Esophagus muscularis mucosa (tissue), 4 donors: ENCODE results near the gene STRAP. TPM values are rescaled to one million over a fixed set of nuclear protein-coding genes. Genes with fewer than 3 reads are reported as not detected.

Experiments used
- DNase-seq: peaks from one replicate; pipeline ENCODE4 v3.0.0-alpha.2; 2017; ENCODE audit errors: extremely low spot score
- H3K27ac ChIP-seq, 4 donors: fragments of 200-600 bp; sonication (generic); replicated peaks in 1 of 4; 1 replicate in 3 of 4; 2 replicates in 1 of 4; pipeline ENCODE4 v1.5.1; 2016 to 2019; ENCODE audit warnings: mild to moderate bottlenecking in 1 of 4
- H3K27me3 ChIP-seq, 4 donors: fragments of 200-600 bp; sonication (generic); one replicate each; pipeline versions ENCODE4 v1.5.1 to v1.6.0; 2016 to 2019
- H3K36me3 ChIP-seq, 4 donors: fragments of 200-600 bp; sonication (generic); one replicate each; pipeline ENCODE4 v1.5.1; 2016 to 2019
- H3K4me1 ChIP-seq, 4 donors: fragments of 200-600 bp; sonication (generic); one replicate each; pipeline ENCODE4 v1.5.1; 2016 to 2019
- H3K4me3 ChIP-seq, 4 donors: fragments of 200-600 bp; sonication (generic); 1 replicate in 2 of 4; 2 replicates in 2 of 4; pipeline ENCODE4 v1.5.1; 2016 to 2019; ENCODE audit warnings: mild to moderate bottlenecking in 4 of 4, moderate library complexity in 1 of 4
- H3K9me3 ChIP-seq, 4 donors: fragments of 200-600 bp; sonication (generic); 1 replicate in 3 of 4; 2 replicates in 1 of 4; pipeline ENCODE4 v1.5.1; 2016 to 2019
- EP300 ChIP-seq: sonication (generic); formaldehyde crosslinking; IDR thresholded peaks from one replicate; pipeline ENCODE4 v1.6.1; 2017; ENCODE audit warnings: antibody characterized with exemption
- POLR2A ChIP-seq: fragments of 450-650 bp; IDR thresholded peaks from one replicate; pipeline ENCODE4 v1.6.1; 2017; ENCODE audit warnings: antibody characterized with exemption, moderate library complexity, mild to moderate bottlenecking, low read depth
- POLR2AphosphoS5 ChIP-seq, 2 donors: sonication (generic); formaldehyde crosslinking; IDR thresholded peaks; one replicate each; pipeline ENCODE4 v1.6.1; 2017; ENCODE audit warnings: antibody characterized with exemption in 2 of 2
- WGBS: methylation state at CpG from one replicate; pipeline ENCODE4 v1.1.5; 2018; 5-methylcytosine and 5-hydroxymethylcytosine counted together
- intact Hi-C: fragments of 100-400 bp; cut with DNase I; formaldehyde crosslinking; loops from one replicate; pipeline ENCODE4 v1.15.1; 2023
- total RNA-seq, 4 donors: library from RNA; depleted of rRNA; stranded (reverse); fragments of >200 nt; gene quantifications; one replicate each; pipeline versions ENCODE4 v1.1.0 to v1.2.1, GENCODE V29; 2016
- TF ChIP-seq, protein P1 (sequence below), 3 experiments: fragments of 200-600 bp in 2 of 3; fragments of 450-650 bp in 1 of 3; sonication (generic) in 2 of 3; IDR thresholded peaks; one replicate each; pipeline ENCODE4 v1.5.1; 2017 to 2019; ENCODE audit warnings: antibody characterized with exemption in 3 of 3, mild to moderate bottlenecking in 2 of 3, moderate library complexity in 1 of 3

Gene STRAP
- total RNA-seq, 4 donors from 2014 or later: 63.9 to 78.5 (median 74.0) TPM

GRCh38 chr12:15887043-15887817 is 5.0 kb downstream of the STRAP start:
- Histone ChIP-seq H3K4me3 (no peak overlapping the region), H3K27ac (peak overlapping the region in 1 of 4 donors; percentile 9), H3K36me3 (peaks cover 7 to 24% (median 20%) of the 10 kb centered on the region in 4 donors), H3K4me1 (peaks cover 23 to 63% (median 56%) of the 10 kb centered on the region in 4 donors), H3K9me3 (no peaks in the 10 kb centered on the region), H3K27me3 (no peaks in the 10 kb centered on the region)
- no peak for TF ChIP-seq POLR2AphosphoS5 (IDR thresholded peaks at IDR 0.05)
- TF ChIP-seq POLR2A: no peak
- no peak for TF ChIP-seq EP300
- TF ChIP-seq, protein P1, sequence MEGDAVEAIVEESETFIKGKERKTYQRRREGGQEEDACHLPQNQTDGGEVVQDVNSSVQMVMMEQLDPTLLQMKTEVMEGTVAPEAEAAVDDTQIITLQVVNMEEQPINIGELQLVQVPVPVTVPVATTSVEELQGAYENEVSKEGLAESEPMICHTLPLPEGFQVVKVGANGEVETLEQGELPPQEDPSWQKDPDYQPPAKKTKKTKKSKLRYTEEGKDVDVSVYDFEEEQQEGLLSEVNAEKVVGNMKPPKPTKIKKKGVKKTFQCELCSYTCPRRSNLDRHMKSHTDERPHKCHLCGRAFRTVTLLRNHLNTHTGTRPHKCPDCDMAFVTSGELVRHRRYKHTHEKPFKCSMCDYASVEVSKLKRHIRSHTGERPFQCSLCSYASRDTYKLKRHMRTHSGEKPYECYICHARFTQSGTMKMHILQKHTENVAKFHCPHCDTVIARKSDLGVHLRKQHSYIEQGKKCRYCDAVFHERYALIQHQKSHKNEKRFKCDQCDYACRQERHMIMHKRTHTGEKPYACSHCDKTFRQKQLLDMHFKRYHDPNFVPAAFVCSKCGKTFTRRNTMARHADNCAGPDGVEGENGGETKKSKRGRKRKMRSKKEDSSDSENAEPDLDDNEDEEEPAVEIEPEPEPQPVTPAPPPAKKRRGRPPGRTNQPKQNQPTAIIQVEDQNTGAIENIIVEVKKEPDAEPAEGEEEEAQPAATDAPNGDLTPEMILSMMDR (IDR thresholded peaks at IDR 0.05): no peak
- DNase-seq: no peak
- intact Hi-C loops: no loop called here
- WGBS: 85% methylated on average over 5 of the region's 5 CpGs

- no peak overlapping the region for H3K4me3 ChIP-seq
- no peak for DNase-seq
- peaks cover 1 to 18% (median 15%) of the 10 kb centered on the region in 4 donors for H3K4me1 ChIP-seq
- H3K36me3 ChIP-seq: peaks cover 23 to 63% (median 50%) of the 10 kb centered on the region in 4 donors
- TF ChIP-seq, protein P1 (IDR thresholded peaks at IDR 0.05): no peak
- TF ChIP-seq POLR2A: no peak
- TF ChIP-seq EP300: no peak
- no peak for TF ChIP-seq POLR2AphosphoS5 (IDR thresholded peaks at IDR 0.05)
- WGBS: 92% methylated on average over 5 of the region's 5 CpGs
- intact Hi-C loops: no loop called here
- no peak overlapping the region for H3K27ac ChIP-seq
- no peaks in the 10 kb centered on the region for H3K27me3 ChIP-seq
- H3K9me3 ChIP-seq: no peaks in the 10 kb centered on the region
Measured at GRCh38 chr12:15892645-15893259, 10.6 kb downstream of the STRAP start.

DNA sequence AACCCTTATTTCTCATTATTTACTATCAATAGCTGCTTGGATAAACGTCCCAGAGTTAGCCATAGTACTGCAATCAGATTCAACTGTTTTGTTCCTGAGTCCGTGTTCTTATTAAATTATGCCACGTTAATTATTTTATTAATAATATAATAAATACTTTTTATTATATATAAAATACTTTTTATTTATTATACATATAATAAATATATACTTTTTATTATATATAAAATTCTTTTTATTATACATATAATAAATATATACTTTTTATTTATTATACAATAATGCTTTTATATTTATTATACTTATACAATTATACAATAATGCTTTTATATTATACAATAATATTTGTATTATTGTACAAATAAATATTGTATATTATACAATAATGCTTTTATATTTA is 11.1 kb downstream of the STRAP start:
- H3K4me1 ChIP-seq: peaks cover 0 to 18% (median 15%) of the 10 kb centered on the region in 4 donors
- H3K27ac ChIP-seq: no peak overlapping the region
- intact Hi-C loops: no loop called here
- H3K36me3 ChIP-seq: peaks cover 23 to 68% (median 50%) of the 10 kb centered on the region in 4 donors
- no peak for DNase-seq
- H3K27me3 ChIP-seq: no peaks in the 10 kb centered on the region
- H3K9me3 ChIP-seq: no peaks in the 10 kb centered on the region
- TF ChIP-seq EP300 (no peak), POLR2A (no peak), POLR2AphosphoS5 (IDR thresholded peaks at IDR 0.05) (no peak)
- TF ChIP-seq, protein P1 (IDR thresholded peaks at IDR 0.05): no peak
- WGBS: 75% methylated on average over 3 of the region's 3 CpGs
- no peak overlapping the region for H3K4me3 ChIP-seq

DNA sequence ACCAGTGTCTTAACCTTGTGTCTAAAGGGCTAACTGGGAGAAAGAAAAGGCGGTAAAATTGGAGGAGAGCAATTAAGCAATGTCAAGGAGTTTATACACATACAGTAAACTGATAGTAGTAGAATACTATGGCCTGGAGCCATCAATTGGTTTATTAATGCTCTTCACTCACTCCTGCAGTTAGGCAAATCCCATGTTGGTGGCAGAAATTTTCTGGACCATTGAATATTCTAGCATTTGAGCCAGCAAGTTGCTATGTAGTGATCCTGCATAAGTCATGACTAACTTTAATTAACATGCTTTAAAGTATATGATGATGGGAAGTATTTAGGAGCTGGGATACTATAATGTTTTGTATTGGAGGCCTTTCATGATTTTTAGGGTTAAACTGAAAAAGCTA is 14.7 kb downstream of the STRAP start:
- no peak for DNase-seq
- Histone ChIP-seq H3K27me3 (no peaks in the 10 kb centered on the region), H3K9me3 (no peaks in the 10 kb centered on the region), H3K27ac (no peak overlapping the region), H3K4me3 (no peak overlapping the region), H3K36me3 (peaks cover 26 to 76% (median 56%) of the 10 kb centered on the region in 4 donors), H3K4me1 (peaks cover 0 to 22% (median 14%) of the 10 kb centered on the region in 4 donors)
- TF ChIP-seq POLR2A (no peak), EP300 (no peak), POLR2AphosphoS5 (IDR thresholded peaks at IDR 0.05) (no peak)
- TF ChIP-seq, protein P1 (IDR thresholded peaks at IDR 0.05): no peak
- 88% methylated on average over 1 of the region's 1 CpG for WGBS
- intact Hi-C loops: no loop called here
